LNCaP clone FGC (cell line): ENCODE measurements around the gene SHF.
A peak's percentile ranks its signal among the peaks of the same experiment; 100 is the strongest.
"Not testable (repeated sequence)": the region's sequence is repeated elsewhere in the genome, so short reads cannot be mapped to it uniquely, and the experiment has no call there.

Source experiments
- DNase-seq: peaks from one replicate; pipeline ENCODE4 v3.0.0-alpha.2; 2011; ENCODE audit warnings: low read depth
- H3K4me3 ChIP-seq: 2 replicates; pipeline ENCODE4 v1.5.1; 2011; ENCODE audit warnings: mild to moderate bottlenecking, low read depth, low read length, control low read depth
- CTCF ChIP-seq: IDR thresholded peaks from 2 replicates; pipeline ENCODE4 v1.5.1; 2012; ENCODE audit warnings: mild to moderate bottlenecking; ENCODE audit not compliant: control insufficient read depth, insufficient read depth; ENCODE audit errors: extremely low read depth

SHF gene

GRCh38 chr15:45187894-45188830 is at the start of gene SHF:
SHF (minus strand) TSS chr15:45187966; CDS start chr15:45187951, 15 bp downstream.
- TF ChIP-seq CTCF = no peak
- DNase-seq = no peak
- peak within 1 kb of the TSS; percentile 60 for H3K4me3 ChIP-seq

GRCh38 chr15:45236806-45237205 is 49.0 kb upstream of the SHF start:
- not testable (repeated sequence) for H3K4me3 ChIP-seq
- peak; percentile 22 for DNase-seq

- no peak overlapping the region for H3K4me3 ChIP-seq
- no peak for DNase-seq
Observed at GRCh38 chr15:45234562-45235235, 46.9 kb upstream of the SHF start.

GRCh38 chr15:45231864-45232562 is 44.2 kb upstream of the SHF start:
- no peak for DNase-seq
- no peak overlapping the region for H3K4me3 ChIP-seq
- no peak for TF ChIP-seq CTCF

More at GRCh38 chr15:45234562-45235235, 46.9 kb upstream of the SHF start:
- TF ChIP-seq CTCF = no peak

- no peak for TF ChIP-seq CTCF
- no peak for DNase-seq
- H3K4me3 ChIP-seq = no peak overlapping the region
Observed at GRCh38 chr15:45231132-45231531, 43.4 kb upstream of the SHF start.

- no peak for DNase-seq
- no peak for TF ChIP-seq CTCF
- H3K4me3 ChIP-seq = no peak overlapping the region
Observed at GRCh38 chr15:45230245-45230965, 42.6 kb upstream of the SHF start.

- DNase-seq = no peak
Observed at GRCh38 chr15:45228931-45229330, 41.2 kb upstream of the SHF start.

More at GRCh38 chr15:45228931-45229330, 41.2 kb upstream of the SHF start:
- no peak for TF ChIP-seq CTCF
- H3K4me3 ChIP-seq = no peak overlapping the region
